M059J (cell line): Measurements from ENCODE around the gene SMARCC1. TPM values are rescaled to one million over a fixed set of nuclear protein-coding genes. Genes with fewer than 3 reads are reported as not detected.

Experiments
- DNase-seq: peaks from one replicate; pipeline ENCODE4 v3.0.0-alpha.2; 2012; ENCODE audit warnings: low read depth
- total RNA-seq: library from RNA; depleted of rRNA; stranded (reverse); fragments of >200 nt; shearing (Covaris generic); gene quantifications from 2 replicates; pipeline ENCODE4 v1.2.3, GENCODE V29; 2014; rRNA removed

The SMARCC1 gene
- total RNA-seq, 1 experiment from 2014 or later, result 33.5 TPM

DNA sequence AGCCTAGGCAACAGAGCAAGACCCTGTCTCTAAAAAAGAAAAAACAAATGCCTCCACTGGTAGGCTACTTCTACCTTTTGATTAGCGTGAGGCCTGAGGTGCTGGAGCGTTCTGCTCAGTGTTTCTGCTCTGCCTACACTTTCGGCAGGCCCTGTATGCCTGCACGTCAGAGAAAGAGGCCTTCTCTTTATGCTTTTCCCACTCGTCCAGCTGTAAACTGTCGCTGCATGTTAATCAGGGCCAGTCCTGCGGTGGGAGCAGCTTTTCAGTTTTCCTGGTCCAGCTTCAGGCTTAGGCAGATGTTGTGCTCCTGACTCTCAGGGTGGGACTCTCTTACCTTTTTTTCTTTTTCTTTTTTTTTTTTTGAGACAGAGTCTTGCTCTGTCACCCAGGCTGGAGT lies 228.3 kb downstream of the SMARCC1 start:
- DNase-seq, result no peak

DNA sequence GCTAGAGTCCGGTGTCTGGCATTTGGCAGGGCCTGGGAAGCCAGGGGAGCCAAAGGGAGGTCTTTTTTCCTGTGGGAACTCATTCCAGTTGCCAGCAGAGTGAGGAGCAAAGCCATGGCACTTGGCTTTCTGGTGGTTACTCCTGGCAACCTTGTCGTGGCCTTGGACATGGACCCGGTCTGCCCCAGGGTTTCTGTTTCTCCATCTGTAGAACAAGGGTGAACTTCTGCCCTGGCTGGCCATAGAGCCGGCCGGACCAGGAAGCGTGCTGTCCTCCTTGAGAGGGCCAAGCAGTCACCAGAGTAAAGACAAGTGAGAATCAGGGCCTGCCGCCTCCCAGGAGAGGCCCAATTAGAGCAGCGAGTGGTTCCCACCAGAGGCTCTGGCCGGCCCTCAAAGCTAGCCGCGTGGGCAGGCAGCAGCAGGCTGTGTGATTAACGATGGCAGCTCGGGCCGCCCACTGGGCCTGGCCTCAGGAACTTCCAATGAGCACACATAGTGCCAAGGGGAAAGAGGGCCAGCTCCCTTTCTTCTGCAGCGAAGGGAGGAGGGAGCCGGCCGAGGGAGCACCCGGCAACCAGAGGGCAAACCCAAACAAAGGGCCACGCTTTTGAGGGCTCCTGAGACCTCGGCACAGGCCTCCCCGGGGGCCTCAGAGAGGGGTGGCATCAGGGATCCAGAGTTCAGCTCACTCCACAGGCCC lies 239.1 kb downstream of the SMARCC1 start:
- DNase-seq, result no peak

- DNase-seq, result no peak
These were observed 240.0 kb downstream of the SMARCC1 start for GRCh38 chr3:47541583-47542108.

DNA sequence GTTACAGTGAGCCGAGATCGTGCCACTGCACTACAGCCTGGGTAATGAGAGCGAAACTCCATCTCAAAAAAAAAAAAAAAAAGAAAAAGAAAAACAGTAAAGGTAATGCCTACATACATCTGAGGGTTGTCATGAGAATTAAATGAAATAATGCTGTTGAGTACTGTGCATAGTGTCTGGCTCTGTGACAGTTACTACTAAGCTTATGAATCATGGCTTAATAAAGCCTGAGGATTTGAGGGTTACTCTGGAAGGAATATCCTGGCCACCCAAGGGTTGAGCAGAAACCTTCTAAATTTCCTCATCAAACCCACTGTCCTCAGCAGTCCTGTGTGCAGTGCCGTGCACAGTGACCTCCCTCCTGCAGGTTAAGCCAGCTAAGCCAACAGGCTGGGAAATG lies 241.4 kb downstream of the SMARCC1 start:
- no peak for DNase-seq

GRCh38 chr3:47536967-47537366 lies 244.7 kb downstream of the SMARCC1 start:
- no peak for DNase-seq

GRCh38 chr3:47536221-47536891 lies 245.3 kb downstream of the SMARCC1 start:
- no peak for DNase-seq

Other genes with a start within 250 kb of the SMARCC1 start
- gene CSPG5, start 203.0 kb downstream of the SMARCC1 start, total RNA-seq, result 1.1 and 1.3 TPM in 2 replicates
- 35.0 and 45.2 TPM in 2 replicates for gene DHX30, start 21.2 kb upstream of the SMARCC1 start, total RNA-seq
- gene MAP4, start 234.5 kb upstream of the SMARCC1 start, total RNA-seq, result 56.3 and 95.5 TPM in 2 replicates